Mesothelial cell of epicardium (in vitro differentiated cells): ENCODE measurements around the gene FANCD2OS. TPM values are rescaled to one million over a fixed set of nuclear protein-coding genes. Genes with fewer than 3 reads are reported as not detected.

ENCODE experiments used
- DNase-seq, 2 experiments: peaks; one replicate each; pipeline ENCODE4 v3.0.0; 2021; ENCODE audit warnings: low spot score in 2 of 2; ENCODE audit not compliant: unreplicated experiment in 2 of 2
- H3K27ac Mint-ChIP-seq: 2 replicates; pipeline ENCODE4 v1.8.0; 2021; ENCODE audit warnings: mixed read lengths
- H3K27me3 Mint-ChIP-seq: 2 replicates; pipeline ENCODE4 v1.8.0; 2021; ENCODE audit warnings: low read depth, mixed read lengths
- H3K36me3 Mint-ChIP-seq: 2 replicates; pipeline ENCODE4 v1.8.0; 2021; ENCODE audit warnings: mixed read lengths
- H3K4me1 Mint-ChIP-seq: 2 replicates; pipeline ENCODE4 v1.8.0; 2021; ENCODE audit warnings: mixed read lengths
- H3K4me3 Mint-ChIP-seq: 2 replicates; pipeline ENCODE4 v1.8.0; 2021; ENCODE audit warnings: mild to moderate bottlenecking, moderate library complexity, mixed read lengths
- H3K9me3 Mint-ChIP-seq: 2 replicates; pipeline ENCODE4 v1.8.0; 2021; ENCODE audit warnings: mixed read lengths
- total RNA-seq: library from RNA; stranded (reverse); gene quantifications from 3 replicates; pipeline ENCODE4 v1.2.1, GENCODE V29; 2021
- TF ChIP-seq, protein P1 (sequence below): fragments of 200-600 bp; sonication (generic); IDR thresholded peaks from one replicate; pipeline ENCODE4 v1.5.0; 2021; ENCODE audit warnings: antibody characterized with exemption; ENCODE audit not compliant: unreplicated experiment

The FANCD2OS gene
- total RNA-seq, 1 donor from 2014 or later, result not detected

DNA sequence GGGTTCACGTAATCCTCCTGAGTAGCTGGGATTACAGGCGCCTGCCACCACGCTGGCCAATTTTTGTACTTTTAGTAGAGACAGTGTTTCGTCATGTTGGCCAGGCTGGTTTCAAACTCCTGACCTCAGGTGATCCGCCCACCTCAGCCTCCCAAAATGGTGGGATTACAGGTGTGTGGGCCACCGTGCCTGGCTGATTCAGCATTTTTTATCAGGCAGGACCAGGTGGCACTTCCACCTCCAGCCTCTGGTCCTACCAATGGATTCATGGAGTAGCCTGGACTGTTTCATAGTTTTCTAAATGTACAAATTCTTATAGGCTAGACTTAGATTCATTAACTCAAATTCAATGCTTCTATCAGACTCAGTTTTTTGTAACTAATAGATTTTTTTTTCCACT is 42.9 kb upstream of the FANCD2OS start:
- Mint-ChIP-seq H3K27me3 (no peaks in the 10 kb centered on the region), H3K36me3 (peaks cover 42% of the 10 kb centered on the region), H3K4me1 (peaks cover 2% of the 10 kb centered on the region), H3K27ac (no peak overlapping the region), H3K9me3 (no peaks in the 10 kb centered on the region), H3K4me3 (no peak overlapping the region)
- no peak for DNase-seq
- TF ChIP-seq, protein P1, sequence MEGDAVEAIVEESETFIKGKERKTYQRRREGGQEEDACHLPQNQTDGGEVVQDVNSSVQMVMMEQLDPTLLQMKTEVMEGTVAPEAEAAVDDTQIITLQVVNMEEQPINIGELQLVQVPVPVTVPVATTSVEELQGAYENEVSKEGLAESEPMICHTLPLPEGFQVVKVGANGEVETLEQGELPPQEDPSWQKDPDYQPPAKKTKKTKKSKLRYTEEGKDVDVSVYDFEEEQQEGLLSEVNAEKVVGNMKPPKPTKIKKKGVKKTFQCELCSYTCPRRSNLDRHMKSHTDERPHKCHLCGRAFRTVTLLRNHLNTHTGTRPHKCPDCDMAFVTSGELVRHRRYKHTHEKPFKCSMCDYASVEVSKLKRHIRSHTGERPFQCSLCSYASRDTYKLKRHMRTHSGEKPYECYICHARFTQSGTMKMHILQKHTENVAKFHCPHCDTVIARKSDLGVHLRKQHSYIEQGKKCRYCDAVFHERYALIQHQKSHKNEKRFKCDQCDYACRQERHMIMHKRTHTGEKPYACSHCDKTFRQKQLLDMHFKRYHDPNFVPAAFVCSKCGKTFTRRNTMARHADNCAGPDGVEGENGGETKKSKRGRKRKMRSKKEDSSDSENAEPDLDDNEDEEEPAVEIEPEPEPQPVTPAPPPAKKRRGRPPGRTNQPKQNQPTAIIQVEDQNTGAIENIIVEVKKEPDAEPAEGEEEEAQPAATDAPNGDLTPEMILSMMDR, result no peak

DNA sequence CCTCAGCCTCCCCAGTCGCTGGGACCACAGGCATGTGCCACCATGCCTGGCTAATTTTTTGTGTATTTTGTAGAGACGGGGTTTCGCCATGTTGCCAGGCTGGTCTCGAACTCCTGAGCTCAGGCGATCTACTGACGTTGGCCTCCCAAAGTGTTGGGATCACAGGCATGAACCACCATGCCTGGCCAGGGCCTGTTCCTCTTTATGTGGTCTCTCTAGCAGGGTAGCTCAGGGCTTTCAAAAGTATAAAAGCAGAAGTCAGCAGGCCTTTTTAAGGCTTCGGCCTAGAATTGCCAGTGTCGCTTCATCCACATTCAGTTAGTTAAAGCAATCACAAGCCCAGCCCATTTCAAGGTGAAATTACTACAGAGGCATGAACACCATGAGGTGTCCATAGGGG is 41.2 kb upstream of the FANCD2OS start:
- Mint-ChIP-seq H3K9me3 (no peaks in the 10 kb centered on the region), H3K4me1 (peaks cover 5% of the 10 kb centered on the region), H3K36me3 (peaks cover 42% of the 10 kb centered on the region), H3K27ac (no peak overlapping the region), H3K27me3 (no peaks in the 10 kb centered on the region), H3K4me3 (no peak overlapping the region)
- TF ChIP-seq, protein P1, result no peak
- no peak for DNase-seq

DNA sequence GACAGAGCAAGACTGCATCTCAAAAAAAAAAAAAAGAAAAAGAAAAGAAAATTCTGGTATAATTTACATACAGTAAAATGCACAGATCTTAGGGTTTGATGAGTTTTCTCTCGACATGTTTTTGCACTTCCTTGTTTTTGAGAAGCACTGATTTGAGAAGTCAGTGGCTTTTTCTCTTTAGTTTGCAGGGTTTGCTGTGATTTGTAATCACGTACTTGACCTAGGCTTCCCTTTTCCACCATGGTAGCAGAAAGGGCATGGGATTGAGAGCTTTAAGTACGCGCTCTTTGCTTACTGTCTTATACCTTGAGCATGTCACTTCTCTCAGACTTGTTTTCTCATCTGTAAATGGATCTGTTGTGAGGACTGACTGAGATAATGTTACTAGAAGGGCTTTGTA is 37.6 kb upstream of the FANCD2OS start:
- H3K4me1 Mint-ChIP-seq, result peaks cover 22% of the 10 kb centered on the region
- no peaks in the 10 kb centered on the region for H3K9me3 Mint-ChIP-seq
- TF ChIP-seq, protein P1, result no peak
- peak overlapping the region; percentile 60 for H3K27ac Mint-ChIP-seq
- H3K36me3 Mint-ChIP-seq, result peaks cover 30% of the 10 kb centered on the region
- H3K27me3 Mint-ChIP-seq, result no peaks in the 10 kb centered on the region
- H3K4me3 Mint-ChIP-seq, result no peak overlapping the region
- no peak for DNase-seq

DNA sequence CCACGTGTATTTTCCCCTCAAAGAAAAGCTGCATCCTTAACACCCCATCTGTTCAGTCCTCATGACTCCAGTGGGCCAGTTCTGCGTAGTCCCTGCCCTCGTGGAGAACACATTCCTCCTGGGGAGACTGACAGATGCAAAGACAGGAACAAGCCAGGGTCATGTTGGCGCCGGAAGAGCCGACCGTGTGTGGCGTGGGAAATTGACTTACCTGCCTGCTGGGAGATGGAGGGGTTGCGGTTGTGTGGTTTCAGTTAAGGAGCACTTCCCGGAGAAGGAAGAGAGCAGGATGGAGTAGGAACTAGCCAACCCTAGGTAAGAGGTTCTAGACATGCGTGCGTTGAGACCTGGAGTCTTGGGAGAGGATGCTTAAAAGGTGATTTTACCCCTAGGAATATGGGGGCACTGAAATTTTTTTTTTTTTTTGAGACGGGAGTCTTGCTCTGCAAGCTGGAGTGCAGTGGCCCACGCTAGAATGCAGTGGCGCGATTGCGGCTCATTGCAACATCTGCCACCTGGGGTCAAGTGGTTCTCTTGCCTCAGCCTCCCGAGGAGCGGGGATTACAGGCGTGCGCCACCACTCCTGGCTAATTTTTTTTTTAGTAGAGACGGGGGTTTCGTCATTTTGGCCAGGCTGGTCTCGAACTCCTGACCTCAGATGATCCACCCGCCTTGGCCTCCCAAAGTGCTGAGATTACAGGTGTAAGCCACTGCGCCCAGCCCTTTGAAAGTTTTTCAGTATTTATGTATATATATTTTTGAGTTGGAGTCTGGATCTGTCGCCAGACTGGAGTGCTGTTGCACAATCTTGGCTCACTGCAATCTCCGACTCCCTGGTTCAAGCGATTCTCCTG is 34.9 kb upstream of the FANCD2OS start:
- Mint-ChIP-seq H3K4me3 (peak overlapping the region; percentile 91), H3K4me1 (peaks cover 22% of the 10 kb centered on the region), H3K36me3 (peaks cover 14% of the 10 kb centered on the region), H3K27me3 (no peaks in the 10 kb centered on the region), H3K9me3 (no peaks in the 10 kb centered on the region), H3K27ac (peak overlapping the region; percentile 81)
- DNase-seq, result no peak
- TF ChIP-seq, protein P1, result no peak

DNA sequence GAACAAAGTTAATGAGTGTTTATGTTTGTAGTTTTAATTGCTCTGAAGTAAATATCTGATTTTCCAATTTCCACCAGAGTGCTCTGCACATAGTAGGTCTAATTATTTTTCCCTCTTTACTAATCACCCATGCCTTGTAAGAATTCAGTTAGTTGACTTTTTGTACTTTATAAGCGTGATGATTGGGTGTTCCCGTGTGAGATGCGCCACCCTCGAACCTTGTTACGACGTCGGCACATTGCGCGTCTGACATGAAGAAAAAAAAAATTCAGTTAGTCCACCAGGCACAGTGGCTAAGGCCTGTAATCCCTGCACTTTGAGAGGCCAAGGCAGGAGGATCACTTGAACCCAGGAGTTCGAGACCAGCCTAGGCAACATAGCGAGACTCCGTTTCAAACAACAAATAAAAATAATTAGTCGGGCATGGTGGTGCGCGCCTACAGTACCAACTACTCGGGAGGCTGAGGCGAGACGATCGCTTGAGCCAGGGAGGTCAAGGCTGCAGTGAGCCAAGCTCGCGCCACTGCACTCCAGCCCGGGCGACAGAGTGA is 33.0 kb upstream of the FANCD2OS start:
- H3K9me3 Mint-ChIP-seq, result no peaks in the 10 kb centered on the region
- DNase-seq, result no peak
- peaks cover 20% of the 10 kb centered on the region for H3K4me1 Mint-ChIP-seq
- peak overlapping the region; percentile 91 for H3K4me3 Mint-ChIP-seq
- TF ChIP-seq, protein P1, result no peak
- H3K27me3 Mint-ChIP-seq, result no peaks in the 10 kb centered on the region
- H3K27ac Mint-ChIP-seq, result no peak overlapping the region
- peaks cover 8% of the 10 kb centered on the region for H3K36me3 Mint-ChIP-seq
